ENCODE data around the gene R3HCC1L.
A peak's percentile ranks its signal among the peaks of the same experiment; 100 is the strongest.

GRCh38 chr10:98269435-98269912 lies 135.0 kb downstream of the R3HCC1L start:
- TF ChIP-seq, protein P1, sequence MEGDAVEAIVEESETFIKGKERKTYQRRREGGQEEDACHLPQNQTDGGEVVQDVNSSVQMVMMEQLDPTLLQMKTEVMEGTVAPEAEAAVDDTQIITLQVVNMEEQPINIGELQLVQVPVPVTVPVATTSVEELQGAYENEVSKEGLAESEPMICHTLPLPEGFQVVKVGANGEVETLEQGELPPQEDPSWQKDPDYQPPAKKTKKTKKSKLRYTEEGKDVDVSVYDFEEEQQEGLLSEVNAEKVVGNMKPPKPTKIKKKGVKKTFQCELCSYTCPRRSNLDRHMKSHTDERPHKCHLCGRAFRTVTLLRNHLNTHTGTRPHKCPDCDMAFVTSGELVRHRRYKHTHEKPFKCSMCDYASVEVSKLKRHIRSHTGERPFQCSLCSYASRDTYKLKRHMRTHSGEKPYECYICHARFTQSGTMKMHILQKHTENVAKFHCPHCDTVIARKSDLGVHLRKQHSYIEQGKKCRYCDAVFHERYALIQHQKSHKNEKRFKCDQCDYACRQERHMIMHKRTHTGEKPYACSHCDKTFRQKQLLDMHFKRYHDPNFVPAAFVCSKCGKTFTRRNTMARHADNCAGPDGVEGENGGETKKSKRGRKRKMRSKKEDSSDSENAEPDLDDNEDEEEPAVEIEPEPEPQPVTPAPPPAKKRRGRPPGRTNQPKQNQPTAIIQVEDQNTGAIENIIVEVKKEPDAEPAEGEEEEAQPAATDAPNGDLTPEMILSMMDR (IDR thresholded peaks at IDR 0.05) = no peak
- TF ChIP-seq POLR2A (IDR thresholded peaks at IDR 0.05) (no peak), POLR2AphosphoS5 (IDR thresholded peaks at IDR 0.05) (peak; percentile 11 to 38), EP300 (IDR thresholded peaks at IDR 0.05) (no peak)
